Measurements from ENCODE around the gene FRMD4A.
"Not testable (repeated sequence)": the region's sequence is repeated elsewhere in the genome, so short reads cannot be mapped to it uniquely, and the experiment has no call there.

The FRMD4A gene

GRCh38 chr10:13721486-13721885 lies 609.2 kb downstream of the FRMD4A start:
- no peak for ATAC-seq (replicated peaks)
- no peaks in the 10 kb centered on the region for H3K36me3 Mint-ChIP-seq (ENCODE audit: insufficient read depth)
- no peak for DNase-seq
- peaks cover 0 to 7% of the 10 kb centered on the region in 2 donors for H3K4me1 Mint-ChIP-seq (ENCODE audit: low read depth in 2 of 2)
- no peak overlapping the region for H3K4me3 Mint-ChIP-seq
- peaks cover 0 to 7% of the 10 kb centered on the region in 2 donors for H3K9me3 Mint-ChIP-seq
- no peak overlapping the region for H3K27ac Mint-ChIP-seq
- H3K27me3 Mint-ChIP-seq, result peaks cover 32 to 68% of the 10 kb centered on the region in 2 donors

GRCh38 chr10:13720699-13721098 lies 610.0 kb downstream of the FRMD4A start:
- Mint-ChIP-seq H3K4me1 (ENCODE audit: low read depth in 2 of 2) (peaks cover 0 to 7% of the 10 kb centered on the region in 2 donors), H3K9me3 (peaks cover 0 to 7% of the 10 kb centered on the region in 2 donors), H3K27me3 (peaks cover 31 to 63% of the 10 kb centered on the region in 2 donors), H3K4me3 (no peak overlapping the region), H3K36me3 (ENCODE audit: insufficient read depth) (no peaks in the 10 kb centered on the region), H3K27ac (no peak overlapping the region)
- ATAC-seq (replicated peaks) (no peak), DNase-seq (no peak)

DNA sequence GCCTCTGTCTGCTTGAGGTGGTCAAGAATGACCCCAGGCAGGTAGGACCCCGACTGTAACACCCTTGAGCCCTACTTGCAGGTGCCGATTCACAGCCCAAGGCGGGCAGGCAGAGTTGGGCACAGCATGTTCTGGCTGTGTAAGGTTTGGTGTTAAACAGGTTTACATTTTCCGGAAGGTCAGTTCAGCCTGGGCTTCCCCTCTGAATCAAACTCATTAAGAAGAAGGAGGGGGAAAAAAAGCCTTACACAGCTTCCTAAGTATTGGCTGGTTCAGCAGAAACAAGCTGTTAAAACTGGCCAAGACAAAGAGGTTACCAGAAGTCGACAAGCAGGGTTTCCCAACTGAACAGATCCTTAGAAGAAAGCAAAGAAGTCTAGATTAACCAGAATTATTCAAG lies 611.3 kb downstream of the FRMD4A start:
- Mint-ChIP-seq H3K4me1 (ENCODE audit: low read depth in 2 of 2) (peaks cover 0 to 7% of the 10 kb centered on the region in 2 donors), H3K9me3 (peaks cover 0 to 7% of the 10 kb centered on the region in 2 donors), H3K36me3 (ENCODE audit: insufficient read depth) (no peaks in the 10 kb centered on the region), H3K27me3 (peaks cover 31 to 54% of the 10 kb centered on the region in 2 donors), H3K27ac (no peak overlapping the region), H3K4me3 (no peak overlapping the region)
- ATAC-seq (replicated peaks) (no peak), DNase-seq (no peak)

GRCh38 chr10:13718820-13719219 lies 611.9 kb downstream of the FRMD4A start:
- H3K9me3 Mint-ChIP-seq, result peaks cover 0 to 7% of the 10 kb centered on the region in 2 donors
- no peak overlapping the region for H3K27ac Mint-ChIP-seq
- peaks cover 0 to 7% of the 10 kb centered on the region in 2 donors for H3K4me1 Mint-ChIP-seq (ENCODE audit: low read depth in 2 of 2)
- peak overlapping the region in 1 of 2 donors; percentile 62 for H3K4me3 Mint-ChIP-seq
- no peaks in the 10 kb centered on the region for H3K36me3 Mint-ChIP-seq (ENCODE audit: insufficient read depth)
- H3K27me3 Mint-ChIP-seq, result peaks cover 31 to 51% of the 10 kb centered on the region in 2 donors
- ATAC-seq (replicated peaks) (no peak), DNase-seq (no peak)

DNA sequence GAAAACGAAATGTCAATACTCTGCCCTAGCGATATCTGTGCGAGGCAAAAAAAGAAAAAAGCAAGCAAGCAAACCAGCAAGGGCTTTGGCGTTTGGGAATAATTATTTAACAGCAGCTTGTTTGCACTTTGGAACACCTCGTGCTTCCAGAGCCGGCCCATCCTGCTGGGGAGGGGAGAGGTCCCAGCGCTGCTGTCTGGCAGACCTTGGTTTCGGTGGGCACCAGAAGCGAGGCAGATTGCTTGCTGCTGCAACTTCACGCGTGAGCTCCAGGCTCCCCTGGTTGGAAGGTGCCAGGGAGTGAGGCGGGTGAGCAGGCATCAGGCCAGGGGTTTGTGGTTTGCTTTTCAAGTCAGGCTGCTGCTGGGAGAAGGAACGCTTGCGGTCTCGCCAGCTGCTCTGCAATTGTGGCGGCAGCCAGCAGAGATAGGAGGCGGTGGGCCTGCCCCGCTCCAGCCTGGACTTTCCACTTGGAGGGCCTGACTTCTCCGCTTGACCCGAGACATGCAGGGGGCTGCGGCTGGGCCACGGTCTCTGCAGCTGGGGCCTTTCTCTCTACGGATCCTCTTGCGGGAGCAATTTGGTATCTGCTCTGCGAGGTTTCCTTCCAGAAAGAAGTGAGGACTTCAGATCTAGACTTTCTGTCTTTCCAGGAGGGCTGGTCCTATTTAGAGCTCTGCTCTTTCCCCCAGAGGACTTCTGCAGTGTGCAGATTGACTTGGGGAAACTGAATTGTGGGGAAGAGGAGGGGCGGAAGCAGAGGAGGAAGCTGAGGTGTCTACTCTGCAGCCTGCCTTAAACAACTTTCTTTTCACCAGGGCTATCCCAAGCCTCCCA lies 612.6 kb downstream of the FRMD4A start:
- Mint-ChIP-seq H3K4me3 (peak overlapping the region; percentile 33 to 62), H3K27me3 (peaks cover 31 to 45% of the 10 kb centered on the region in 2 donors), H3K27ac (no peak overlapping the region), H3K9me3 (peaks cover 0 to 7% of the 10 kb centered on the region in 2 donors), H3K4me1 (ENCODE audit: low read depth in 2 of 2) (peaks cover under 1 to 7% of the 10 kb centered on the region in 2 donors), H3K36me3 (ENCODE audit: insufficient read depth) (no peaks in the 10 kb centered on the region)
- DNase-seq (no peak), ATAC-seq (replicated peaks) (peak; percentile 51)

- H3K27ac Mint-ChIP-seq, result no peak overlapping the region
- DNase-seq (no peak), ATAC-seq (replicated peaks) (no peak)
- H3K27me3 Mint-ChIP-seq, result peaks cover 31 to 45% of the 10 kb centered on the region in 2 donors
- H3K4me1 Mint-ChIP-seq (ENCODE audit: low read depth in 2 of 2), result peaks cover 6 to 12% of the 10 kb centered on the region in 2 donors
- H3K9me3 Mint-ChIP-seq, result peaks cover 0 to 7% of the 10 kb centered on the region in 2 donors
- no peaks in the 10 kb centered on the region for H3K36me3 Mint-ChIP-seq (ENCODE audit: insufficient read depth)
- peak overlapping the region; percentile 33 to 62 for H3K4me3 Mint-ChIP-seq
These were observed 613.2 kb downstream of the FRMD4A start for GRCh38 chr10:13717571-13717935.

DNA sequence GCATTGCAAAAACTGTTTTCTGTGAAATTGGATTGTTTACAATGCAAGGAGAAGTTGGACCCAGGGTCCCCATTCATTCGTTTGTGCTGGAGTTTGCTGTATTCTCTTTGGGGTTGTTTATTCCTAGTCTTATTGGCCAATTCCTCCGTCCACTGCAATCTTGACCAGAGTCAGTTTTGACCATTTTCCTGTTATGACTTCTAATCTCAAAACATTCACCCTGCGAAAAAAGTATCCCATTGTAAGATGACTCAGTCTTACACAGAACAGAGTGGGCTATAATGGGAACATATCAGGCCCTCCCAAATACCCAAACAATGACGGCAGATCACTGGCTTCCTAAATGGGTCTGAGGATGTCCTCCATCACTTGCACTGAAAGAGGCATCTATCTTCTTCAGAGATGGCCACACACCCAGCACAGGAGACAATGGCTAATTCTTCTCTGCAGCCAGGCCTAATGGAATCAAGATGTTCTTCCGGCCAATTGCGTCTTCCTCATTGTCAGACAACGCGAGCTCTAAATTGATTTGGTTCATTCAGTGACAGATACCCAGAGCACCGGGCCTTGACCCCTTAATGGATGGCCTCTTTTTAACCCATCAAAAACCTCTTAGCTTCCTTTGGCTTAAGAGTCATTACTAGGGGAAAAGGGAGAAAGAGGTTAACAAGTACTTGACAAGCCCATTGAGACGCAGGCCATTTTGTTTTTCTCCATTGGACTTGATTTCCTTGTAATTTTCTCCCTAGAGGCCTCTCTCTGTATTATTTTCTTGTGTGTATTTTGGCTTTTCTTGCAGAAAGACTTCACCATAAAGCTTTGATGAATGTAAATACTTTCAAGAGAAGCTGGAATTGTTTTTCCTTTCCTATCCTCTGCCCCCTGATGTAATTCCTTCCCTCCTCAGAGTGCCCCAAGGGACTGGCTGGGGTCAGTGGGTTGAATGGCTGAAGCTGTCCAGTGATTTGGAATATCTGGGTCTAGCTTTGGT lies 614.3 kb downstream of the FRMD4A start:
- Mint-ChIP-seq H3K27ac (no peak overlapping the region), H3K4me3 (no peak overlapping the region), H3K9me3 (peaks cover 0 to 7% of the 10 kb centered on the region in 2 donors), H3K36me3 (ENCODE audit: insufficient read depth) (no peaks in the 10 kb centered on the region), H3K4me1 (ENCODE audit: low read depth in 2 of 2) (peaks cover 7 to 12% of the 10 kb centered on the region in 2 donors), H3K27me3 (peaks cover 31 to 48% of the 10 kb centered on the region in 2 donors)
- DNase-seq, result no peak
- ATAC-seq (replicated peaks), result no peak

DNA sequence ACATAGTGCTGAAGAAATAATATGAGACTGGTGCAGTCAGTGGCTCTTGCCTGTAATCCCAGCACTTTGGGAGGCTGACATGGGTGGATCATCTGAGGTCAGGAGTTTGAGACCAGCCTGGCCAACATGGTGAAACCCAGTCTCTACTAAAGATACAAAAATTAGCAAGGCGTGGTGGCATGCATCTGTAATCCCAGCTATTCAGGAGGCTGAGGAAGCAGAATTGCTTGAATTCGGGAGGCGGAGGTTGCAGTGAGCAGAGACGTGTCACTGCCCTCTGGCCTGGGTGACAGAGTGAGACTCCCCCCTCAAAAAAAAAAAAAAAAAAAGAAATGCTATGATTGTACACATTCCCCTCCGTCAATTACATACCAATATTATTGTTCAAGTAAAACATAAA lies 615.1 kb downstream of the FRMD4A start:
- ATAC-seq (replicated peaks); H3K27ac Mint-ChIP-seq; H3K9me3 Mint-ChIP-seq; H3K36me3 Mint-ChIP-seq (ENCODE audit: insufficient read depth); DNase-seq; H3K4me3 Mint-ChIP-seq: not testable (repeated sequence)
- Mint-ChIP-seq H3K4me1 (ENCODE audit: low read depth in 2 of 2) (peaks cover 7 to 12% of the 10 kb centered on the region in 2 donors), H3K27me3 (peaks cover 29 to 49% of the 10 kb centered on the region in 2 donors)

DNA sequence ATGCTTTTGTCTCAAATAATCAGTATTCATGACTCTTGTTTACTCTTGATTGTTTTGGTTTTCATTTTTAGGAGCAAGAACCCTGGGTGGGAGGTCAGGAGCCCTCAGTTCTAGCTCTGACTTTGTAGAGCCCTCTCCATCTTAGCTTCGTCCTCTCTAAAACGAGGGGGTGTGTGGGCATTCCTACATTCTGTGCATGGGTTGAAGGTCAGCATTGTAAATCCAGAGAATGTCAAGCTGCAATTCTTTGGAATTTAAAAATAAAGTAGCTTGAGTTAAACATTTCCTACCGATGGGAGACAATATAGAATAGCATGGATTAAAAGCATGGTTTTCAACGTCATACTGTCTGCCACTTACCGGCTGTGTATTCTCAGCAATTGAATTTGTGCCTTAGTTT lies 615.6 kb downstream of the FRMD4A start:
- DNase-seq, result no peak

GRCh38 chr10:13712837-13713581 lies 617.7 kb downstream of the FRMD4A start:
- H3K4me3 Mint-ChIP-seq, result no peak overlapping the region
- peaks cover 37 to 49% of the 10 kb centered on the region in 2 donors for H3K27me3 Mint-ChIP-seq
- no peak for DNase-seq
- H3K36me3 Mint-ChIP-seq (ENCODE audit: insufficient read depth), result no peaks in the 10 kb centered on the region
- peaks cover 8 to 9% of the 10 kb centered on the region in 2 donors for H3K4me1 Mint-ChIP-seq (ENCODE audit: low read depth in 2 of 2)
- H3K9me3 Mint-ChIP-seq, result no peaks in the 10 kb centered on the region
- peak overlapping the region in 1 of 2 donors; percentile 28 for H3K27ac Mint-ChIP-seq
- ATAC-seq (replicated peaks), result peak; percentile 29

More for the DNA sequence above, 615.6 kb downstream of the FRMD4A start:
- Mint-ChIP-seq H3K36me3 (ENCODE audit: insufficient read depth) (no peaks in the 10 kb centered on the region), H3K27me3 (peaks cover 29 to 49% of the 10 kb centered on the region in 2 donors), H3K27ac (no peak overlapping the region), H3K4me1 (ENCODE audit: low read depth in 2 of 2) (peaks cover 7 to 12% of the 10 kb centered on the region in 2 donors), H3K4me3 (no peak overlapping the region), H3K9me3 (no peaks in the 10 kb centered on the region)
- ATAC-seq (replicated peaks), result no peak

DNA sequence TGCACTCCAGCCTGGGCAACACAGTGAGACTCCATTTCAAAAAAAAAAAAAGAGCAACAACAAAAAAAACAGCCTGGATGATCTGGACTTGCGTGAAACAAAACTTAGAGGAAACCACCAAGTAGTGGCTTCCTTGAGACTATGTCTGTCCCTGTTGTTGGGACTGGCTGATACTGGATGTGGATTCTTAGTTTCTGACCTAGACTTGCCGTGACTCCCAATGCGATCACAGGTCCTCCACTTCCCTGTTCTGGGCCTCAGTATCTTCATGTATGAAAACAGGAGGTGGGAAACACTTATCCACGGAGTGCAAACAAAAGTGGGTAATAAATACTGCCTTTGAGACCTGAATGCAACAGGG lies 618.3 kb downstream of the FRMD4A start:
- Mint-ChIP-seq H3K36me3 (ENCODE audit: insufficient read depth) (no peaks in the 10 kb centered on the region), H3K4me1 (ENCODE audit: low read depth in 2 of 2) (peaks cover 12% of the 10 kb centered on the region in 2 donors), H3K27ac (no peak overlapping the region), H3K27me3 (peaks cover 37 to 50% of the 10 kb centered on the region in 2 donors), H3K9me3 (no peaks in the 10 kb centered on the region), H3K4me3 (no peak overlapping the region)
- ATAC-seq (replicated peaks), result no peak
- no peak for DNase-seq

DNA sequence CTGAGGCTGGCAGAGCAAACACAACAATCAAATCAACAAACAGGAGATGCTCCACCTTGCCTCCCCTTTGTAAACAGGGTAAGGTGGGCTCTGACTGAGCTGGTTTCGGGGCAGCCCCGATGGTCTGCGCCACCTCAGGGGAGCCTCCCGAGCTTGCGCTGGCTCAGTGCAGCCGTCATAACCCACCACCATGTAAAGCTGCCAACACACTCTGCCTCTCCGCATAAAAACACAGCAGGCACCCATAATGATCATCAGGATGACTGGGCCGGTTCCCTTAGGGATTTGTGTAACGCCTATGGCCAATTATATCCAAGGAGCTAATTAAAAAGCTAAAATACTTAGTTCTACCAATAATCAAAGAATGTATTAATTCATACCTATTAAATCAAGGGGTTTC lies 619.4 kb downstream of the FRMD4A start:
- Mint-ChIP-seq H3K27ac (no peak overlapping the region), H3K36me3 (ENCODE audit: insufficient read depth) (no peaks in the 10 kb centered on the region), H3K4me1 (ENCODE audit: low read depth in 2 of 2) (peaks cover 16% of the 10 kb centered on the region in 2 donors), H3K4me3 (no peak overlapping the region), H3K27me3 (peaks cover 39 to 61% of the 10 kb centered on the region in 2 donors), H3K9me3 (no peaks in the 10 kb centered on the region)
- no peak for DNase-seq
- no peak for ATAC-seq (replicated peaks)
